ENCODE data around the gene RAB17. TPM values are rescaled to one million over a fixed set of nuclear protein-coding genes. Genes with fewer than 3 reads are reported as not detected.

The RAB17 gene
- total and polyA plus RNA-seq, 10 of the 15 experiments (the other 5 are each of a cell fraction or from before 2014, with no cell fraction given): 0.07 to 1.4 (median 0.28) TPM; not detected in 3

- TF ChIP-seq NFYA (IDR thresholded peaks at IDR 0.05; ENCODE audit: borderline replicate concordance, low read depth, low read length) (no peak), ZNF687 (IDR thresholded peaks at IDR 0.05) (no peak), PAX8 (IDR thresholded peaks at IDR 0.05) (no peak), SMC3 (IDR thresholded peaks at IDR 0.05; ENCODE audit: borderline replicate concordance, low read length) (no peak), ATF3 (IDR thresholded peaks at IDR 0.05; ENCODE audit: borderline replicate concordance, extremely low read depth, low read depth, low read length) (no peak), ZNF384 (IDR thresholded peaks at IDR 0.05; ENCODE audit: borderline replicate concordance, low read depth, low read length) (no peak)
Measured at GRCh38 chr2:237637429-237638135, 47.0 kb upstream of the RAB17 start (continued).

GRCh38 chr2:237636578-237636977, 46.0 kb upstream of the RAB17 start:
- ATAC-seq (no peak), FAIRE-seq (no peak), DNase-seq (ENCODE audit: low read depth, low spot score) (no peak)
- H3K36me3 ChIP-seq (ENCODE audit: control insufficient read depth in 2 of 2, insufficient read depth in 2 of 2, low read length in 1 of 2): no peaks in the 10 kb centered on the region
- H3K4me3 ChIP-seq: no peak overlapping the region
- no peak overlapping the region for H3K4me2 ChIP-seq (ENCODE audit: control insufficient read depth, insufficient read depth)
- BruUV-seq (replicated peaks): no TSS peak
- CTCF ChIA-PET: interaction anchor here (0.6 kb wide), 1 partner anchor 192 kb away, joined by 3 read pairs; no protein-coding TSS in a partner anchor
- in situ Hi-C loops (cut with MboI) (no loop called here), intact Hi-C loops (cut with micrococcal nuclease; ENCODE audit: unreplicated experiment) (no loop called here)
- H3K27ac ChIP-seq (ENCODE audit: control insufficient read depth, insufficient read depth): no peak overlapping the region
- no peak for TF ChIP-seq CHD4 (IDR thresholded peaks at IDR 0.05)
- no peak for TF ChIP-seq RELA (IDR thresholded peaks at IDR 0.05; ENCODE audit: borderline replicate concordance, partially characterized antibody)
- TF ChIP-seq YY1 (IDR thresholded peaks at IDR 0.05; ENCODE audit: low read depth, low read length): no peak
- TF ChIP-seq ZNF687 (IDR thresholded peaks at IDR 0.05): no peak
- TF ChIP-seq NKRF (conservative IDR thresholded peaks at IDR 0.05): no peak
- RAD21 ChIA-PET (ENCODE audit: unreplicated experiment): interaction anchor here (0.9 to 1.3 kb wide), 2 partner anchors 36 to 109 kb away, joined by 3 read pairs; no protein-coding TSS in a partner anchor
- SMC1A ChIA-PET (ENCODE audit: uncharacterized antibody, unreplicated experiment): no interaction called here
- H2AFZ ChIP-seq (ENCODE audit: control insufficient read depth, low read depth, low read length): no peak overlapping the region
- H3K4me1 ChIP-seq (ENCODE audit: control insufficient read depth, insufficient read depth, low read length): no peaks in the 10 kb centered on the region
- H3K79me2 ChIP-seq (ENCODE audit: control insufficient read depth, insufficient read depth, low read length): no peaks in the 10 kb centered on the region
- no peak overlapping the region for H3K9ac ChIP-seq (ENCODE audit: control insufficient read depth, insufficient read depth, low read length)
- H3K9me3 ChIP-seq (replicated peaks; ENCODE audit: control insufficient read depth, insufficient read depth, low read length): no peaks in the 10 kb centered on the region
- H4K20me1 ChIP-seq (ENCODE audit: control insufficient read depth, insufficient read depth): no peaks in the 10 kb centered on the region
- POLR2A ChIA-PET: no interaction called here
- WGBS (ENCODE audit: insufficient coverage, insufficient replicate concordance, low lambda C conversion rate, missing lambda C conversion rate): 0% methylated on average over 1 of the region's 1 CpG
- H3K27me3 ChIP-seq (replicated peaks in 1 of 2; ENCODE audit: control insufficient read depth in 2 of 2, insufficient read depth in 2 of 2, low read length in 1 of 2): peaks cover 1 to 3% of the 10 kb centered on the region in 2 experiments; a peak in 3 of 4 replicates

All from GM12878 (cell line).